ENCODE data around the gene LARGE1.

LARGE1 gene

GRCh38 chr22:33920197-33920540, at the start of gene LARGE1:
TSS of gene LARGE1 (minus strand) at chr22:33920476.
- no peak for DNase-seq

GRCh38 chr22:33969045-33969444, 48.8 kb upstream of the LARGE1 start:
- no peak for DNase-seq

GRCh38 chr22:33964121-33964520, 43.8 kb upstream of the LARGE1 start:
- DNase-seq = no peak

DNA sequence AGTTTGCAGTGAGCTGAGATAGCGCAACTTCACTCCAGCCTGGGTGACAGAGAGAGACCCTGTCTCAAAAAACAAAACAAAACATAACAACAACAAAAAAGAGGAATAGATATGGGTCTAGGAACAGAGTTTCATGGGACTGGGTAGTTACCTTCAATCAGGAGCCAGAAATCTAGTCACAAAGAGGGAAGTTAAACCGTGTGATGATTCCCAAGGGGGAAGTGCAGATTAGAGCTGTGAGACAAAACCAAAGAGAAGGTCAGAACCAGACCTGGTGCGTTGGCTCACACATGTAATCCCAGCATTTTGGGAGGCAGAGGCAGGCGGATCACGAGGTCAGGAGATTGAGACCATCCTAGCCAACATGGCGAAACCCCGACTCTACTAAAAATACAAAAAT, 42.1 kb upstream of the LARGE1 start:
- DNase-seq = no peak

GRCh38 chr22:33958741-33959140, 38.5 kb upstream of the LARGE1 start:
- no peak for DNase-seq

- DNase-seq = no peak
Measured at GRCh38 chr22:33957086-33957485, 36.8 kb upstream of the LARGE1 start.

DNA sequence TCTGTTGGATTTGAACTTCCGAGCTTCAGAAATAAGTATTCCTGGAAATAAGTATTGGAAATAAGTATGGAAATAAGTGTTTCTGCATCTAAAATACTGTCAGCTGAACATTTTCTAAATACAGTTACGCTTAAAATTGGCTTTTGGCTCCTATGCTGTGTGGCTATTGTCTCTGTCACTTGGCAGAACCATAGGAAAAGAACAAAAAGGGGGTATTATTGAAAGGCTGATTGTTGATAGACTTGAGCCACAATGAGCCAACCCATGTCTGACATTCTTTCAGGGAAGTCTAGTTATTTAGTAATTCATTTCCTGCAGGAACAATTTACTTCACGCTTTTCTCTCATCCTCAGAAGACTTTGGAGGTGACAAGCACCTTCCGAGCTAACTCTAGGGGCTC, 32.5 kb upstream of the LARGE1 start:
- DNase-seq = no peak

DNA sequence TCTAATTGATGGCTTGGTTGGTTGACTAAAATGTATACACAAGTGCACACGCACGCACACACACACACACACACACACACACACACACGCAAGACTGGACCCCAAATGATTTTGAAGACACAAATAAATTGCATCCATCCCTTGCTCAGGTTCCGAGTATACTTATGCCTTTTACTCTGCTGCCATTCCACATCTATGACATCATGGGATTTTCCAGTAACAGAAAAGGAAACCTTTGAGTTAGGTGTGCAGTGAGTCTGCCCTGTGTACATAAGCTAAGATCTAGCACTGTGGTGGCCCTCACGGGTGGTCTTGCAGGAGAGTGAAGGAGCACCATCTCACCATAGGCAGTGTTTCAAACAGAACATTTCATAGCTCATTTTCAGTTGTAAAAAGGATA, 20.5 kb upstream of the LARGE1 start:
- no peak for DNase-seq

DNA sequence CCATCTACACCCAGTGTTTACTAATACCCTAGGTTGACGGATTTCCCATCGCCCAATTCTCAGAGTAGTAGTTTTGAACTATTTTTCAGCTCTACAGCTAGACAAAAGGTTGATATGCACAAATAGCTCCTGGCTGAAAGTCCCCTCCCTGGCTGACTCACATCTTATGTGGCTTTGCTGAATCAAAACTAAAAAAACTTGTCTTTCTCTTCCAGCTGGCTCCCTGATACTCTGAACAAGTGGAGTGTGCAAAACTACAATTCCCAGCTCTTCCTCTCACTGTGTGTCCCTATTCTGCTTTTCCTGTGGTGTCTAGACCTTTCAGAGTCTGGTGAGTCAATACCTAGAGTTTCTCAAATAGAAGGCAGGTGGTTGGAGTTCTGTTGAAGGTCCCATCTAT, 12.7 kb upstream of the LARGE1 start:
- no peak for DNase-seq

DNA sequence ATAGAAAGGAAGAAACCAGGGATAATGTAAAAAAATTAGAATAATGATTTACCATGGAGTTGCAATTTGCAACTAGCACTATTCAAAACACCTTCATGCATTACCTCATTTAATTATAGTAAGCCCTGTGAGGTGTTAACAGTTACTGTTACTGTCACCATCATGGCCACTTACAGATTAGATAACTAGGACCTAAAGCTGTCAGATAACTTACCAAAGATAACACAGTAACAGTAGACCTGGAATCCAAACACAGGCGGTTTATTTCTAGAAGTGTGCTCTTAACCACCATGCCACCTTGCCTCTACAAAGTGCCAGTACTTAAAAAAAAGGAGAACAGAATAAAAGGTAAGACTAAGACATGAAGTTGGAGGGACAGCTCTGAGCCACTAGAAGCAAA, 11.1 kb upstream of the LARGE1 start:
- DNase-seq = no peak

DNA sequence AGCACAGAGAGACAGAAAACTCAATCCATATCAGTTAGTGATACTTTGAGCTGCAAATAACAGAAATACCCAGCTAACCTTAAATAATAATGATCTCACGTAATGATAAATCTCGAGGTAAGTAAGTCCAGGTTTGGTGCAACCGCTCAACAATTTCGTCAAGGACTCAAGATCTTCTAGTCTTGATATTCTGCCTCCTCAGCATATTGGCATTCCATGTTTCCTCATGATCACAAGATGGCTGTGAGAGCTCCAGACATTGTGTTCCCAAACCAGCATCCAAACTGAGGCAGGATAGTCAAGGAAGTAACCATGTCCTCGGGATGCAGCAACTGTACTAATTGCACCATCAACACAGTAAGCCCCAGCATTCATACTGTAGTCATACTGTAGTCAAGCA, 7.5 kb upstream of the LARGE1 start:
- no peak for DNase-seq

DNA sequence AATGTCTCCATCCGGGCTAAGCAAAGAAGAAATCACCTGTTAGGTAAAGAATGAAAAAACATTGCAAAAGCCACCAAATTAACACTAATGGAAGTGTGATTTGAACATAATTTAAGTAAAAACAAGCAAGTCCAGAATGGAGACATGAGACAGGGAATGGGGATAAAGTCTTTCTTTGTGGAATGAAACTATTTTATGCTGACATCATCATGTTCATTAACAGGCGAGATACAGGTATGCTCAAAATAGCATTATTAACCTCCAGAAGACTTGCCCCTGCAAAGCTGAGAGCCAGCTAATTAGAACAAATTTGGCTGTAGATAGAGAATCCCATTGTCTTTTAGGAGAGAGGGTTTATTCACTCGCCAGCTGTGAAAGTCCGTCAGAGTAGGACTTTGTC, 4.9 kb upstream of the LARGE1 start:
- no peak for DNase-seq

DNA sequence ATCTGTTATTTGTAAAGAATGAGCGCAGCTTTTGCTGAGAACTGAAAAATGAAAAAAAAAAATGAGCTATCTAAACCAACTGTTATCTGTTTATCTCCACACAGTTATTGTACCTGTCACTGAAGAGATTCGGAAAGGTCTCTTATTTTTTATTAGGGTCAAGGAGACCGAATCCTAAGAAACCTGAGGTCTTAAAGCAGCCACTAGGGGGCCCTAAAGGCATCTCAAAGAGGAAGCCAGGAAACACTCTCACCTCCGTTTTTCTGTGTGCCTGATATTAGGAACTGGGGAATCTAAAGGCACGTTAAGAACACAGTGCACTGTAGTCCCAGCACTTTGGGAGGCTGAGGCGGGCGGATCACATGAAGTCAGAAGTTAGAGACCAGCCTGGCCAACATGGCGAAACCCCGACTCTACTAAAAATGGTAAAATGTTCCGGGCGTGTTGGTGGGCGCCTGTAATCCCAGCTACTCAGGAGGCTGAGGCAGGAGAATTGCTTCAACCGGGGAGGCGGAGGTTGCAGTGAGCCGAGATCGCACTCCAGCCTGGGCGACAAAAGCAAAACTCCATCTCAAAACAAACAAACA, 3.5 kb upstream of the LARGE1 start:
- peak; percentile 28 for DNase-seq

GRCh38 chr22:33923033-33923432, 2.8 kb upstream of the LARGE1 start:
- DNase-seq = no peak

DNA sequence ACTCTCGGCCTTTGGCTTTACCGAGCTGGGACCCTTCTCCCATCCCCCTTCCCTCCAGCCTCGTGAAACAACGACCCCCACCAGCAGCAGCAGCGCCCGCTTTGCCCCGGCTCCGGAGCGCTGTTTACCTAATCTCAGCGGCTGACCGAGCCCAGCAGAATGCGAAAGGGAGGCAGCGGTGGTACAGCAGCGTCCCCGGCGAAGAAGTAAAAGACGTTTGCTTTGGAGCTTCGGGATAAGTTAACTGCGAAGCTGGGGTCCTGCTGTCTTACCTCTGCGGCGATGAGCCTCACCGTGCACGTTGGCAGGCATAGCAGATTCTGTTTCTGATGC, 2.0 kb upstream of the LARGE1 start:
- DNase-seq = no peak

DNA sequence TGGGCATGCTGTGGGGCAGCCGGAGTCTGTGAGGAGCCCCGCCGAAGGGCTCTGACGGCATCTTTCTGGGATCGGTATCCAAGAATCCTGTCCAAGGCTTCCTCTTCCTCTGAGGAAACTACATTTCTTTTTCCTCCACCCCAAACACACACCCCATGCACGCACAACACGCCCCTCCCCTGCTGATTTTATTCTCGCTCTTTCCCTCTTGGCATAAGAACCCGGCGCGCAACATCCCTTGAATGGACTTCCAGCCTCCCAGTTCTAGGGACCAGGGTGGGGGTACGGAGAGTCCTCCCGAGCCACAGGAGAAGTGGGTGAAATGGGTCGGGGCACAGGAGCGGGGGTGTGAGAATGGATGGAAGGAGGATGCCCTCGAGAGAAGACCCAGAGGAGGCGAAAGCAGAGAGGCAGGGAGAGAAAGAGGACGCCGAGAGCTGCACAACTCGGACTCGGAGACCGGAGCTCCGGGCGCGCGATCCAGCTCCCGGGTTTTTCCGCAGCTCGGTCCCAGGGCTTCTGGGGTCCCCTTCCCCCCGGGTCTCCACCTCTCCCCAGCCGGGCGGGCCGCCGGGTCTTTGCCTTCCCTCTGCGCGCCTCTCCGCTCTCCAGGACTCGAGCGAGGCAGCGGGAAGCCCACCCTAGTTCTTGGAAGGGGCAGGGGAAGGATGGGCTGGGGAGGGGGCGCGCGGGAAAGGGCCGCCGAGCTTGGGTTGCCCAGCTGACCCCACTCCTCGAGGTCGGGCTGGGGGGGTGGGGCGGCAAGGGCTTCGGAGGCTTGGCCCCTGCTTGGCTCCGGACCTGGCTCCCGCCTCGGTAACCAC, 1.5 kb upstream of the LARGE1 start:
- DNase-seq = no peak

- peak; percentile 83 for DNase-seq
Measured at GRCh38 chr22:33920927-33921524, 750 bp upstream of the LARGE1 start.

DNA sequence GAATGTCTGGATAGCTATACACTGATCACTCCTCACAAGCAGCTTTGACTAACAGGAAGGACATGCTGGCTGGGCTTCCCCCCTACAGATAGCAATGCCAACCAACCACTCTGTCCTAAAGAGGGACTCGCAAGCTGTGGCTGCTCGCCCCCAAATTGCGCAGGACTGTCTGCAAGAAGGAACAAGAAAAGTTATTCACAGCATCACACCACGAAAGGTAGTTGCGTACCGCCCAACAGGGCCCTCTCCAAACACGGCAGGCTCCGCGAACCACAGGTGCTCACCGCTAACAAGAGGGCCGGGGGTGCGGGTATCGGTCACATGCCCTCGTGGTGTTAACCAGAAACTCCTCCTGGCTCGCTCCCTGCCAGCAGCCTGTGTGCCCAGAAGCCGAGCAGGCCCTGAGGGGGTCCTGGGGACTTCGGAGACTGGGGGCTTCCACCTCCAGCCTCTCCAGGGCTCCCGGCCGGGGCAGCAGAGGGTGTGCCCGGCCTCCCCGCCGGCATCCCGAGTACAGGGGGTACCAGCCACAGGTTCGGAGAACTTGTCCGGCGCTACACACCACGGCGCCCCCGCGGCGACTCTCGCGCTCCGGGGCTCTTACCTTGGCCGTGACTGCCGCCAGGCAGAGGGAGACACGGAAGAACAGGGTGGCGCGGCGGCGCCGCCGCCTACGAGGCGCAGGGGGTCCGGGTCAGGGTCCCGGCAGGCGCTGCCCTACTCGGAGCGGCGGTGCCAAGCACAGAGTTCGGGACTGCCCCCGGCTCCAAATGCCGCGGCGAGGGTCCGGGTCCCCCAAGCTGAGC, 682 bp downstream of the LARGE1 start:
- no peak for DNase-seq

- DNase-seq = no peak
Measured at GRCh38 chr22:33918676-33919365, 1.5 kb downstream of the LARGE1 start.

DNA sequence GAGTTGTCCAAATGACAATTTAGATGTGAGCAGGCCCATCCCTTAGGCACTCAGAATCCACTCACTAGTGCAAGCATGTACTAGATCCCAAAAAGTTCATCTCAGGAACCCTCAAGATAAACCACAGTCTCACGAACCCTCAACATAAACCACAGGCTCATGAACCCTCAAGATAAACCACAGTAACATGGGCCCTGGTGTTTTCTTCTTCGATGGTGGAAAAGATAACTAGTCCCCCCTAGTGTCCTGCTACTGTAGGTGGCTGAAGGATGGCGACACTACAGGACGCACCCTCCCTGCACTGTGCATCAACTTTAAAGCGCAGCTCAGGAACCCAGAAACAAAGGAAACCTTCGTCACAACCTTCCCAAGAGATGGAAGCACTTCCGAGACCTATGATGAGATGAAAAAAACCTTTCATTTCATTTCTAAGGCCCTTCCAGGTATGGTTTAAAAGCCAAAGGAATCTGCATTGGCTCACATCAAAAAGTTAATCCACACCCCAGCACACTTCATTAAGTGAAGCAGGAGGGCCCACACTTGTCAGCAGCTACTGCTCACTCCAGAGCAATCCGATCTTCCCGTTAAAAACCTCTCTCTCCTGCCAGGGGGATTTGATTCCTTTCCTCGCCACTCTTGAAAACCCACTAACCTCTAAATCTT, 2.4 kb downstream of the LARGE1 start:
- no peak for DNase-seq

DNA sequence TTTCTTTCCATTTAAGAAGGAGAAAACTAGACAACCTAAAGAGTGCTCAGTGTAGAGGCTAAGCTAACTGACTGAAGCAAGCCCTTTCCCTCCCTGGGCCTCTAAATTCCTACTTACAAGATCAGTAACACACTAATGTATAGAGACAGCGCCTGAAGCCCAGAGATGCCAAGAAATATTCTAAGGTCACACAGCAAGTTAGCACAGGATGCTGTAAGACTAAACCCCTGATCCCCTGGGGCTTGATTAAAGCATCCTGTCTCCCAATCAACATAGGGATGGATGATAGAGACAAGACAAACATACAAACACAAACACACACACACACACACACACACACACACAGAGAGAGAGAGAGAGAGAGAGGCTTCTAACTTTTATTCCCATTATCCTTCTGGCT, 5.6 kb downstream of the LARGE1 start:
- DNase-seq = no peak

DNA sequence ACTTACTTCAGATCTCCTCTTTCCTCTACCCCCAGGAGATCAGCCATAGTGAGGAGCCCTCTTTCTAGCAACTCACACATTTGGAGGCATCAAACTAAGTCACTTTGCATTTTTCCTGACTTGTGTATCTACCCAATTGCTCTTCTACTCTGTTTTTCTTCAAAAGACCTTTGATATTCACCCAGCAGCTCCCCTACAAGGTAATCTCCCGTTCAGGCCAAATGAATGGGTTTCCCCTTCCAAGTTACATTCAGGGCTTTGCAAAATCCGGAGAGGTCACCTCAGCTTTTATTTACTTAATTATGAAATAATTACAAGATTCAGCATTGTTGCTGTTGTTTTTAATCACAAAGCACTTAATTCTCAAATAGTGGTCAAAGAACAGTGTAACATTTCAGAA, 6.1 kb downstream of the LARGE1 start:
- no peak for DNase-seq

DNA sequence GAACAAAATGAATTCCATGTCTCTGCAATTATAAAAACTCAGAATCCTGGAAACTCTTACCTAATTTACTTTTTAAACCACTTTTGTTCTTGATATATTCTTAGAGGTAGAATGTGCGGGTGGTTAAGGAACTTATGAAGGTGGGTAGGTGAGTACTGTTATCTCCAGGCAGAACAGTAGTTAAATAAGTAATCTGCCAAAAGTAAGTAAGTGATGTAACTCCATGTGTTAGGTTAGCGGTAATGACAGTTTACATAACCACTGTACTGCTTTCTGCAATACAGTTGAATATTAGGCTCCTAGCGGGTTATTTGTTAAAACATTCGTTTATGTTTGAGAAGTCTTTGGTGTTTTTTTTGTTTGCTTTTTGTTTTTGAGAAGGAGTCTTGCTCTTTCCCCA, 7.1 kb downstream of the LARGE1 start:
- no peak for DNase-seq

Measured in CD4-positive, alpha-beta T cell treated with Interleukin-4 for 4 hours (primary cell).